Activated CD4-positive, alpha-beta T cell treated with anti-CD3 and anti-CD28 coated beads for 4 hours (primary cell): ENCODE measurements around the gene ALDH1B1.
"Not testable (repeated sequence)": the region's sequence is repeated elsewhere in the genome, so short reads cannot be mapped to it uniquely, and the experiment has no call there.

Experiments used
- DNase-seq, 2 donors: peaks; one replicate each; pipeline ENCODE4 v3.0.0-alpha.2; 2020

ALDH1B1 gene

DNA sequence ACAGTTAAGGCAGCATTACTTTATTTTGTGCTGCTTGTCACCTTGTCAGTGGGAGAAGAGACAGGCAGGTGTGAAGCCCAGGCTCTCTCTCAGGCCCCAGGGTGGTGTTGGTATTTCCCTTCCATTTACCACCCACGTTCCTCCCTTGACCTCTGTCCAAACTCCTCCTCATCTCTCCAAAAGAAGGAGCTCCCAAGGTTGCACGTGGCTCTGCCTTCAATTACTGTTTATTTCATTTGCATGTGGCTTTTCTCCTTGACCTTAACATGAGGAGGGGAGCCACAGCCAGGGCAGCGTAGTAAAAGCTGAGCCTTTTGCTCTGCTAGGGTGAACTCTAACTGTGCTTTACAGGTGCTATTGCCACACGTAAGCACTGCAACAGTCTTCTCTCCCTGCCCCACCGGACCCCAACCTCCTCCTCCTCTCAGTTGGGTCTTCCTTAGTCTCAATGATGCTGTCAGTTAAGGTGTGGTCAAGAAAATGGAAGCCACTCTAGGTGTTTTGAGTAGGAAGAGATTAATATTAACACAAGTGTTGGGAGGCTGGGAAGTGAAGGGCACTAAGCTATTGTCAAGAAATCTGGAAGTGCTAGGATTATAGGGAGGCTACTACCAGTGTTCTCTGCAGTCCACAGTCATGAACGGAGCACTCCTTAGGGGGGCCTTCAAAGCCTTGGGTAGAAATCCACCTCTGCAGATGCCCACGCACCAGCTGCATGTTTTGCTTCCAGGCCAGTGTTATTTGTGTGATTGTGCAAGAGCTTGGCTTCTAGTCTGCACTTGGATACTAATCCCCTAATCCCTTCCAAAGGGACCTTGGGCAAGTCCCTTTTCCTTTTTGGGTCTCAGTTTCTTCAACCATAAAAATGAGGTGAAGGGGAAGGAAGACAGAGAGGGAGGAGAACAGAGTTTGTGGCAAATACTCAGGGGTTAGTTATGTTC is 3.9 kb upstream of the ALDH1B1 start:
- no peak for DNase-seq

DNA sequence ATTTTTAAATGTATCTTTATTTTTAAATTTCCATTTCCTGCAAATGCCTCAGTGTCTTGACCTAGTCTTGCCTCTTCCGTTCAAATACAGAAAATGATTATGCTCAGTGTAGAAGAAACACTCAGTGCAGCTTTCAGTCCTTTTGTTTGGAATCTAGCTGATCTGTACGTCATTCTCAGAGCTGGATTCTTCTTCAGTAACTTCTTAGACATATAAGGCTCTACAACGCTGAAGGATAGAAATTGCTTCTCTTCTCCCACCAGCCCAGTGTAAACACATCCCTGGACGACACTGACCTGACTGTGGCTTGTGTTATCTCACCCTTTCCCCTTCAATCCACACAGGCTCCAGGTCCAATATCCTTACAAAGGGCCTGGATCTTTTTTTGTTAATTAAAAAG is 3.2 kb upstream of the ALDH1B1 start:
- DNase-seq: no peak

DNA sequence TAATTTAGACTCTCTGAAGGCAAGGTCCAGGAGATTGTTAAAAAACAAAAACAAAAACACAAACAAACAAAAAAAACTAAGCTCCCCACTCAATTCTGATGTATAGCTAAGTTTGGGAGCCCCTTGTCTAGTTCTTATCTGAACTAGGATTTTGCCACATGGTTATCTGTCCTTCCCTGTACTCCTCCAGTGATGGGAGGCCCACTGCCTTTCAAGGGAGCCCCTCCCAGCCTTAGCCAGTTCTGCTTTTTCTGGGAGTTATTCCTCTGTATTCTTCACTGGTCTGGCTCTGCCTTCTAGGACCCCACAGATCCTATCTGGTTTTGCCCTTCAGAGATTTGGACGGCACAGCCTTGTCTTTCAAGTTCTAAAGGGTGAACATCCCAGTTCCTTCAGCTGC is 2.1 kb upstream of the ALDH1B1 start:
- DNase-seq: no peak

DNA sequence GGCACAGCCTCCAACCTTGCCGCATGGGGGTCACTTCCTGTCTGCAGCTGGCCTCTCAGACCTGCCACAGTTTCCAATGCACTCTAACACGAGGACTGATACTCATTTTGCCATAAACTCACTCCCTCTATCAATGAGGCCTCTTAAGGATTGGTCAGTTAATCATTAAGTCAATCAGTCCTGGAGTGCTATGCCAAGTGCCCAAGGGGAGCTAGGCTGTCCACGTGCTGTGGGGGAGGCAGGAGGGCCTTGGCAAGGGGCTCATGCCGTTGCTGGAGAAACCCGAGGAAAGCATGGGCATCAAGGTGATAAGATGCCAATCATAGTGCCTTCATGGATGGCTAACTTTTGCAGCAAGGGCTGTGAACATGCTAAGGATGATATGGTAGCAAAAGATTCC is 1.7 kb upstream of the ALDH1B1 start:
- DNase-seq: no peak

DNA sequence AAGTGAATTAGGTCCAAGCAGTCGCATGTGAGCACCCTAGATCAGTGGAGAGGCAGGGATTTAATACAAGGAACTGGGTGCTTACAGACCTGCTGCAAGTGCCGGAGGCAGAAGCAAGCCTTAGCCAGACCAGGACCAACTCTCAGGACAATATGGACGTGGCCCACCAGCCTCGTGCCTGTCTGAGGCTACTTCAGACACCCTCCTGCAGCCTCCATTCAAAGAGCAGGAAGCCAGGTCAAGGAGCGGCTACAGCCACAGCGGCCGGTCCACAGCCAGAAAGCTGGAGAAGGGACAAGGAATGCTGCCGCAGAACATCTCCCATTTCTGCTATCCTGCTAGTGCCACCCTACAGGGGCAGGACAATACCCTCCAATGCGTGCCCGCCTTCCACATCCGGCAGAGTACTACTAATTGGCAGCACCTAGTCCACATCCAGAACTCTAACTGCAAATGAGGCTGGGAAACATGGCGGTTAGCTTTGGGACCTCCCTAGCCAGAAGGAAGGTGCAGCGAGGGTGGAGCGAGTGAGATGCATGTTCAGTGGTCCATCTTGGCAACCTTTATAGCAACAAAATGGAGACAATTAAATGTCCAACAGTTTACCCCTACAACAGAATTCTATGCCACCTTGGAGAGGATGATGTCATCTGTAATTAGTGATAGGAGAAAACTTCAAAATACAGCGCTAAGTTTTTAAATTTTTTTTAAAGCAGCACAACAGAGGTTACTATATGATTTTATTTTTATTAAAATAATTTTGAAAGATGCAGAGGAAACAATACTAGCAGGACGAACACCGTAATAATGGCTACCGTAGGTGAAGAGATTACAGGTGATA is 1.0 kb upstream of the ALDH1B1 start:
- no peak for DNase-seq

DNA sequence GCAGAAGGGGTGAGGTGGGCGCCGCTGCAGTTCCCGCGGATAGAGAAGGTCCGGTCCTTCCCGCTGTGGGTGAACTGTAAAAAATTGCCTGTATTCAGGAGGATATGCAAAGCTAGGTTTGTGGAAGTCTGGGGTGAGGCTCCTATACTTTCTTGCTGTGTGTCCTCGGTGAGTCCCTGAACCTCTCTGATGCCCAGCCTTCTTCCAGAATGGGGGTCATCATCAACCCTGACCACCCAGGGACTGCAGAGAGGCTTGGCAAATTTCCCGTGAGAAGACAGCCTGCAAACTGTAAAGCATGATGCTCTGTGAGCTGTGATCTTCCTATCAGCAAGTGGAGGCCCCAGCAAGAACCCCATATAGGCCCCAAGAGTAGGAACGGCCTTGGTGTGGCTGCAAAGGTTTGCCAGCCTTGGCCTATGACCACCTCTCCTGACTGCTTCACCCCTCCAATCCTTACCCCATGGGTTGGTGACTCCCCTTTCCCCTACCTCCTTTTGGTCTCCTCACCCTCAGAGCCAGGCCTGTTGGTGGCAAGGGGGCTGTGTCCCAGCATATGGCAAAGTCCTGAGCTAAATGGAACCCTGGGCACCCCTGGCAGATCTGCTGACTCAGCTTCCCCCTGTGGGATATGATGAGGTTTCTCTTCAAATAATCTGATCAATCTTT is 760 bp downstream of the ALDH1B1 start:
- DNase-seq: no peak

DNA sequence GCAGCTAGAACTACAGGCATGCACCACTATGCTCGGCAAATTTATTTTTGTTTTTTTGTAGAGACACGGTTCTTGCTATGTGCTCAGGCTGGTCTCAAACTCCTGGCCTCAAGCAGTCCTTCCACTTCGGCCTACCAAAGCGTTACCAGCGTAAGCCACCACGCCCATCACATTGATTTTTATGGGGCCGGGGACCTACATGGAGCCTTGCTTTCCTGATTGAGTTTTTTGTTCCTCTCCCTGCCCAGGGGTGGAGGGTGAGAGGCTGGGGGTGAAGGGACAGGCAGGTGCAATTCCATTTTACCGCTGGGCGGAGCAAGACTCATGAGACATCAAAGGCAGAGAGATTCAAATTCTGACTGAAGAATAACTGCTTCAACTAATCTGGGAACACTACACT is 1.9 kb downstream of the ALDH1B1 start:
- DNase-seq: no peak

DNA sequence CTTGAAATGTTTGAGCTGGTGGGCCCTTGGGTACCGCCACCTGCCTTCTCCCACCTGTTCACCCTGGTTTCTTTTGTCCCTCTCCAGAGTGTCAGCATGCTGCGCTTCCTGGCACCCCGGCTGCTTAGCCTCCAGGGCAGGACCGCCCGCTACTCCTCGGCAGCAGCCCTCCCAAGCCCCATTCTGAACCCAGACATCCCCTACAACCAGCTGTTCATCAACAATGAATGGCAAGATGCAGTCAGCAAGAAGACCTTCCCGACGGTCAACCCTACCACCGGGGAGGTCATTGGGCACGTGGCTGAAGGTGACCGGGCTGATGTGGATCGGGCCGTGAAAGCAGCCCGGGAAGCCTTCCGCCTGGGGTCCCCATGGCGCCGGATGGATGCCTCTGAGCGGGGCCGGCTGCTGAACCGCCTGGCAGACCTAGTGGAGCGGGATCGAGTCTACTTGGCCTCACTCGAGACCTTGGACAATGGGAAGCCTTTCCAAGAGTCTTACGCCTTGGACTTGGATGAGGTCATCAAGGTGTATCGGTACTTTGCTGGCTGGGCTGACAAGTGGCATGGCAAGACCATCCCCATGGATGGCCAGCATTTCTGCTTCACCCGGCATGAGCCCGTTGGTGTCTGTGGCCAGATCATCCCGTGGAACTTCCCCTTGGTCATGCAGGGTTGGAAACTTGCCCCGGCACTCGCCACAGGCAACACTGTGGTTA is 3.3 kb downstream of the ALDH1B1 start:
- no peak for DNase-seq

DNA sequence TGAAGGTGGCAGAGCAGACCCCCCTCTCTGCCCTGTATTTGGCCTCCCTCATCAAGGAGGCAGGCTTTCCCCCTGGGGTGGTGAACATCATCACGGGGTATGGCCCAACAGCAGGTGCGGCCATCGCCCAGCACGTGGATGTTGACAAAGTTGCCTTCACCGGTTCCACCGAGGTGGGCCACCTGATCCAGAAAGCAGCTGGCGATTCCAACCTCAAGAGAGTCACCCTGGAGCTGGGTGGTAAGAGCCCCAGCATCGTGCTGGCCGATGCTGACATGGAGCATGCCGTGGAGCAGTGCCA is 3.8 kb downstream of the ALDH1B1 start:
- DNase-seq: no peak

DNA sequence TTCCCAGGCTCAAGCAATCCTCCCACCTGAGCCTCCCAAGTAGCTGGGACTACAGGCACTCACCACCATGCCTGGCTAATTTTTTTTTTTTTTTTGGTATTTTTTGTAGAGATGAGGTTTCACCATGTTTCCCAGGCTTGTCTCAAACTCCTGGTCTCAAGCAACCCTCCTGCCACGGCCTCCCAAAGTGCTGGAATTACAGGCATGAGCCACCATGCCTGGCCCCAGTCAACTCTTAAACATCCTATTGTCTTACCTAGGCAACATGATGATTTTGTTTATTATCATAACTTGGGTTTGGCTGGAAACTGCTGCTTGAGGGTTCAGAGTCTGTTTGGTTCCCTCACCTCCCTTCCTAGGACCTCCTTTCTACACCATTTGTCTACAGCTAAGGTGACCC is 6.7 kb downstream of the ALDH1B1 start:
- DNase-seq: not testable (repeated sequence)

DNA sequence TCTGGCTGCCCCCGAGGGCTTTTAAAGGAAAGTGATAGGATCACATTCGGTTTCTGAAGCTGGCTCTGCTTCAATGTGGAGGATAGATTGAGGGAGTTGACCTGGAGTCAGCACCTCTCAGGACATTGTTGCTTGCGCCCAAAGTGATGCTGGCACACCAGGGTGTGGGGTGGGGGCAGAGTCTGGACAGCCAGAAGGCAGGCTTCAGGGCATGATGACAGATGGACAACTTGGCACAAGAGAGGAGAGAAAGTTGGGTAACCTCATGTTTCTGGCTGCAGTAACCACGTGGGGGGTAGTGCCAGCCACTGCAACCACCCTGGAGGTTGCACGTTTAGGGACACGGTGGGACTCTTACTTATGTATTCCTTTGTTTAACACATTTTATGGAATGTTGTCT is 9.5 kb downstream of the ALDH1B1 start:
- DNase-seq: no peak

DNA sequence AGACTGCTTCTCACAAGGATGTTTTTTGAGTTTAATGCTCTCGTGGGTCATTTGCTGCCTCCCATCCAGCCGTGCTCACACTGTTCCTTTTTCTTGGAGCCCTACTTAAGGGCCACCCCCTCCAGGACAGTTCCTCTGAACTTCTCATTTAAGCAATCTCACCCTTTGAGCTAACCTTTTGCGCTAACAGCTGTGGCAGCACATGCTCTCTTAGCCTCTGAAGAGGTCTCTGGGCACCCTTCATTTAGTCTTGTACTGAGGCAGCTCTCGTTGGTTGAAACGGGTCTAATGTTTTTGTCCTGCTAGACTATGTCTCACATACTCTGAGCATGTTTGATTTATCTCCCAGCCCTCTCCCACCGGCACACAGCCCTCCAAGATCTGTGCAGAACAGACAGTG is 11.8 kb downstream of the ALDH1B1 start:
- no peak for DNase-seq

DNA sequence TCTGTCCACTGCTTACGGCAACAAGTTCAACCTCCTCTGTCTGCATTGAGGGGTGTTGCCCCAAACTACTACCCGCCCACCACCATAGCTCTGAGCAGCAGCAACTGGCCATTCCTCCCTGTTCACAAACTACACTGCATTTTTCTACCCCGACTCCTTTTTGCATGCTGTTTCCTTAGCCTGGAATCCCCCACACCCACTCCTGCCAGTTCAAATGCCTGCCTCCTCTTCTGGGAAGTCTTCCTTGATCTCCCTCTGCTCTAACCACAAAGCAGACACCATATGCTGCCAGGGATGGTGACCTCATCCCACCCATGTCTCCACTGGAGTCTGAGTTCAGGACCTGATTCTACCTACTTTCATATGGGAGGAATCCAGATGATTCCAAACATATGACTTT is 13.3 kb downstream of the ALDH1B1 start:
- DNase-seq: no peak

DNA sequence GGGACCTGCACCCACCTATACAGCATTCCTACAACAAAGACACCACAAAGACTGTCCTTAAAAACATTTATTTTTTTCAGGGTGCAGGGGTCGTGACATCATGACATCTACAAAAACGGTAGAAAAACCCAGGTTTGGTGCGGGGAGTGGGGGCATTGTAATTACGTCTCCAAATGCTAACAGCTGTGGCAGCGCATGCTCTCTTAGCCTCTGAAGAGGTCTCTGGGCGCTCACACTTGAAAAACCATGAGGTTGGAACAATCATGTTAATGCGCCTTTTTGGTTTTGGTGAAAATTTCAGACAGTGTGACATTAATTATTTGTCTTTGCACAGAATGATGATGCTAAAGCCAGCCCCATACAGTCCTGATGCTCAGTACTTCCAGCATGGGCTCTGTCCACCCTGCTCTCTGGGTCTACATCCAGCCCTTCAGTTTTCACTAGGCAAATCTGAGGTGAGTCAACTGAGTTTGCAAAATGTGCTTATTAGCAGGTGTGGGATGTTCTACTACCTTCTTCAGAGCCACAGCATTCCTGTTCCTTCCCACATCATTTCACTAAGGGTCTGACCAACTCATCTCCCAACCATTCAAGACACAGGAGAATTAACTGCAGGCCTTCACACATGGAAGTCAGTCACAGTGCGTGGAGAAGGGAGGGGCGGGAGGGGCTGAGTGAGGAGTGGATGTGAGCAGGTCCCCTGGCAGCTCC is 14.1 kb downstream of the ALDH1B1 start:
- no peak for DNase-seq

DNA sequence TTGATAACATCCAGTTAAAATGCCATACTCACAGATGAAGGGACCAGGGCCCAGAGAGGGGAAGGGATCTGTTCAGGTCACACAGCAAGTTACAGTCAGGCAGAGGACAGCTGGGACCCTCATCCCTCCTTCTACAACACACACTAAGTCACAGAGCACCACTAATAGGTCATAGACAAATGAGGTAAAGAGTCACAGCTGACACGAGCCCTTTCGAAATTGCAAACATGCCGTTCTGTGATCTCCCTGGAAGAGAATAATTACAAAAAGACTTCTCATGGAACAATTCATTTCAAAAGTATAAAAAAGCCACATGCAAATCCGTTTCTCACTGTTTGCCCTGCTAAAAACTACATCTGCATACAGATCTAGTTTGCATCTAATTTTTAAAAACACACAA is 16.2 kb downstream of the ALDH1B1 start:
- no peak for DNase-seq

DNA sequence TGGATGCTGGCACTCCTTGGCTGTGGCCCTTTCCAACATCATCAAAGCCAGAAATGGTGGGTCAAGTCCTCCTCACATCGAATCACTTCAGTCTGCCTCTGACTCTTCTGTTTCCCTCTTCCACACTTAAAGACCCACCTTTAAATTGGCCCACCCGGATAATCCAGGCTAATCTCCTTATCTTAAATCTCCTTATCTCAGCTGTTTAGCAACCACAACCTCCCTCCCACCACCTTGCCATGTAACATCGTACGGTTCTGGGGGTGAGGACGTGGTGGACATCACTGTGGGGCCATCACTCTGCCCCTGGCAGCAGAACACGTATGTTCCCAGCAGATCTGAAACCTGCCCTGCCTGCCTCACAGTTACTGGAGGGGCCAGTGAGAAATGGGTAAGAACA is 20.2 kb downstream of the ALDH1B1 start:
- DNase-seq: no peak

DNA sequence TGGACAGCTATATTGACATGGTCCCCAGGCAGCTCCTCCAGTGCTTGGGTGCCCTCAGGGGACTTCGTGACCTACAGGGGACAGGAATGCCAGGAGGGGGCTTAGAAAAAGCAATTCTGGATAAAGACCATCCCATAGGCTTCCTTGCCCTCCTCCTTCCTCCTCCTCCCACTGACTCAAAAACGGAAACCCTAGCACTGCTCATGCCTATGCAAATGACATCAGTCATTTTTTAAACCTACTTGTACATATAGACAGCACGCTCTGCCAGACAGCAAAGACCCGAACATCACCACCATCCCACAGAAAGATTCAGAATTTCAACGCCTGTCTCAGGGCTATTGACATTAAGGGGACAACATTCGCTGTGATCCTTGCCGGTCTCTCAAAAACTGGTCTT is 20.8 kb downstream of the ALDH1B1 start:
- no peak for DNase-seq

DNA sequence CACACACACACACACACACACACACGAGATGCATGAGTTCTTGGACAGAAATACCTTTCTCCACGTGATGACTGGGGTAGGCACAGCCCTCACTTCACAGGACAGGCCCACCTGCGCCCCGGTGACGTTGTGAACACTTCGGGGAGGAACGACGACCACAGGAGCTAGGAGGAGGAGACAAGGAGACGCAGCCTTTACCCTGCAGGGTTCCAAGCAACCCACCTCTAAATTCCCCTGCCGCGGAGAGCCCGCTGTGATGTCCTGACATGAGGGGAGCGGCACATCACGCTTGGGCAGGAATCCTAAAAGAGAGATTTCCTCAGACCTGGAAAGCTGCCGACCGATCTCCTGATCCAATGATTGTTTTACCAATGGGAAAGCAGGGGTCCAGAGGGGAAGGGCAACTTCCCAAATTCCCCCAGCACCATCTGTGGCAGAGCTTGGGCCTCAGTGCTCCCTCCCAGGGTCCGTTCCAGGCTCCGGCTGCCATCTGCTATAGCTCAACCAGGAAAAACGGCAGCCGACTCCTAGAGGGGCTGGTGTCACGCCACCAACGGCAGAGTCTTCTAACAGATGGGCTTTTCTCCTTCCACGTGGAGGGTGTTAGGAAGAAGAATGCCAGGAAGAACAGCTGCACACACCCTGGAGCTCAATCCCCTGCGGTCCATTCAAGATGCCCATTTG is 21.7 kb downstream of the ALDH1B1 start:
- no peak for DNase-seq

DNA sequence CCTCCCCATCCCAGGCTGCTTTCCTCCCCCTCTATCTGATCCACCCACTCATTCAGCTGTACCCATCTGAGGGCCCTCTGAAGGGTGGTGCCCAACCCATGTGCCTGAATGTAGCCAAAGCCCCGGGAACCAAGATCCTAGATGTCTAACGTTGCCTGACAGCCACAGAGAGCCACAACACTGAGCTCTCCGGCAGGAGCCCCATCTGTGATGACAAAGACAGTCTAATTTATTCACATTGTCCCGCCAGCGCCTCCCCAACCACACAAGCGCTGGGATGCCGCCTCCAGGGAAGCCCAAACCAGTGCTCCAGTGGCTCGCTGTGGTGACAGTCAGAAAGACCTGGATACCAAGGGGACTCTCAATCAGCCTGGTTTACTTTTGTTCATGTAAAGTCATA is 23.4 kb downstream of the ALDH1B1 start:
- DNase-seq: no peak

DNA sequence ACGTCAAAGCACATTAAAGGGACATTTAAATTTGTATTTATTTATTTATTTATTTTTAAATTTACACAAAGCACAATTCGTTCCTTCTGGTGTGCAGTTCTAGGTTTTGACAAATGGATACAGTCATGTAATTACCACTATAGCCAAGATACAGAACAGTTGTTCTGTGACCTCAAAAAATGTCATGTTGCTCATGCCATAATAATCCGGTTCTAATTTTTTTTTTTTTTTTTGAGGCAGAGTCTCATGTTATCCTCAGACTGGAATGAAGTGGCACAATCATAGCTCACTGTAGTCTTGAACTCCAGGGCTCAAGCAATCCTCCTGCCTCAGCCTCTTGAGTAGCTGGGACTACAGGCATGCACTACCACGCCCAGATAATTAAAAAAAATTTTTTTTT is 24.0 kb downstream of the ALDH1B1 start:
- no peak for DNase-seq

DNA sequence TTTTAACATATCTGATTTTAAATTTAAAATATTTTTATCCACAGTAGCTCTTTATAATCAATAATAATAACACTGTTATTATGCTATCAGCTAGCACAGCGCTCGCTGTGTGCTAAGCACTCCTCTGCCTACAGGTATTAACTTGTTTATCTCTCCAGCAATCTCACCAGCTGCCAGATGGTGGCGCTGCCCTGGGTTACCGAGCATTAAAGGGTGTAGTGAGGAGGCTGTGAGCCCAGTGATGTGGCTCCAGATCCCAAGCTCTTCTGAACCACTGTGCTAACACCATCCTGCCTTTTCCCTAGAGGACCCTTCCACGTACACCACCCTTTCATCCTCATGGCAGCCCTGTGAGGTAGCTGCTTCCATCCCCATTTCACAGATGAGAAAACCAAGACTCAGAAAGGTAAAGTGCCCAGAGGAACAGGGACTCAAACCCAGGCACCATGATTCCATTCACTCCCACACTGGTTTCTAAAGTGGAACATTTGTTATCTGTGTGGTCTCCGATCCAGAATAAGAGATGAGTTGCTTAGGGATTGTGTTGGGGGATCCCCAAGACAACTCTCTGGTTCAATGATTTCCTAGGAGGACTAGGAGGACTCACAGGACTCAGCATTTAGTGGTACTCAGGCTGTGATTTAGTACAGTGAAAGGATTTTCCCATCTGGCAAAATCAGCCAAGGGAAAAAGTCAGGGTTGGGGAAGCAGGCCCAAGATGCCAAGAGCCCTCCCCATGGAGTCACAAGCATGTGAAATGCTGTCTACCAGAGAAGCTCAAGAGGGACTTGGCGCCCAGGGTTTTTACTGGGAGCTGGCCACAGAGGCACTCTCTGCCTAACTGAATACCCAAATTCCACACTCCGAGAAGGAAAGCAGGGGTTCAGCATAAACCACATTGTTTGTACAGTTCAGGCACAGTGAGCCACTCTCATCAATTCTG is 24.8 kb downstream of the ALDH1B1 start:
- DNase-seq: peak in 1 of 2 donors; percentile 8
